Breast epithelium (tissue), 3 donors: ENCODE results near the gene ACADS.

Experiments used
- CTCF ChIP-seq, 3 donors: fragments of 450-650 bp; IDR thresholded peaks; one replicate each; pipeline ENCODE4 v1.5.1; 2016 to 2017; ENCODE audit warnings: antibody characterized with exemption in 3 of 3, mild to moderate bottlenecking in 3 of 3, moderate library complexity in 3 of 3
- POLR2A ChIP-seq: fragments of 450-650 bp; IDR thresholded peaks from one replicate; pipeline ENCODE4 v1.6.1; 2016; ENCODE audit warnings: antibody characterized with exemption, mild to moderate bottlenecking, moderate library complexity
- POLR2AphosphoS5 ChIP-seq, 3 donors: sonication (generic); formaldehyde crosslinking; IDR thresholded peaks; one replicate each; pipeline ENCODE4 v1.6.1; 2017; ENCODE audit warnings: antibody characterized with exemption in 3 of 3

GRCh38 chr12:120680165-120680738 is 45.4 kb upstream of the ACADS start:
- TF ChIP-seq POLR2AphosphoS5 (IDR thresholded peaks at IDR 0.05) (no peak), CTCF (IDR thresholded peaks at IDR 0.05) (no peak), POLR2A (no peak)
